ENCODE measurements around the gene CNDP1.

The CNDP1 gene

GRCh38 chr18:74546751-74547530 is 12.6 kb downstream of the CNDP1 start:
- no peak for TF ChIP-seq REST (IDR thresholded peaks at IDR 0.05; ENCODE audit: low read depth)
- TF ChIP-seq TAF1 (IDR thresholded peaks at IDR 0.05; ENCODE audit: low read depth): no peak
- TF ChIP-seq TCF12 (IDR thresholded peaks at IDR 0.05; ENCODE audit: low read depth): no peak
- no peak for TF ChIP-seq ZBTB7A (IDR thresholded peaks at IDR 0.05; ENCODE audit: low read depth)
- TF ChIP-seq CREB1 (IDR thresholded peaks at IDR 0.05; ENCODE audit: low read depth): no peak
- TF ChIP-seq RAD21 (IDR thresholded peaks at IDR 0.05; ENCODE audit: low read depth): no peak

GRCh38 chr18:74547860-74548259 is 13.6 kb downstream of the CNDP1 start:
- TF ChIP-seq MAX (IDR thresholded peaks at IDR 0.05) (no peak), REST (IDR thresholded peaks at IDR 0.05; ENCODE audit: low read depth) (no peak), CREB1 (IDR thresholded peaks at IDR 0.05; ENCODE audit: low read depth) (no peak), EGR1 (IDR thresholded peaks at IDR 0.05) (no peak), USF1 (IDR thresholded peaks at IDR 0.05) (no peak), FOXM1 (IDR thresholded peaks at IDR 0.05; ENCODE audit: borderline replicate concordance, low read depth) (no peak), EP300 (IDR thresholded peaks at IDR 0.05; ENCODE audit: borderline replicate concordance) (no peak), TEAD4 (IDR thresholded peaks at IDR 0.05) (no peak), YY1 (IDR thresholded peaks at IDR 0.05; ENCODE audit: low read depth) (no peak), NFIC (IDR thresholded peaks at IDR 0.05) (no peak), ZBTB7A (IDR thresholded peaks at IDR 0.05; ENCODE audit: low read depth) (no peak), RAD21 (IDR thresholded peaks at IDR 0.05; ENCODE audit: low read depth) (no peak), TCF12 (IDR thresholded peaks at IDR 0.05; ENCODE audit: low read depth) (no peak), TAF1 (IDR thresholded peaks at IDR 0.05; ENCODE audit: low read depth) (no peak), CEBPB (IDR thresholded peaks at IDR 0.05) (no peak)

- TF ChIP-seq RAD21 (IDR thresholded peaks at IDR 0.05; ENCODE audit: low read depth) (no peak), TAF1 (IDR thresholded peaks at IDR 0.05; ENCODE audit: low read depth) (no peak), EGR1 (IDR thresholded peaks at IDR 0.05) (no peak), NFIC (IDR thresholded peaks at IDR 0.05) (no peak), EP300 (IDR thresholded peaks at IDR 0.05; ENCODE audit: borderline replicate concordance) (no peak), YY1 (IDR thresholded peaks at IDR 0.05; ENCODE audit: low read depth) (no peak), FOXM1 (IDR thresholded peaks at IDR 0.05; ENCODE audit: borderline replicate concordance, low read depth) (no peak), ZBTB7A (IDR thresholded peaks at IDR 0.05; ENCODE audit: low read depth) (no peak), REST (IDR thresholded peaks at IDR 0.05; ENCODE audit: low read depth) (no peak), CEBPB (IDR thresholded peaks at IDR 0.05) (no peak), TEAD4 (IDR thresholded peaks at IDR 0.05) (no peak), USF1 (IDR thresholded peaks at IDR 0.05) (no peak; the same call in 1 of the 2 replicates), TCF12 (IDR thresholded peaks at IDR 0.05; ENCODE audit: low read depth) (no peak), MAX (IDR thresholded peaks at IDR 0.05) (no peak), CREB1 (IDR thresholded peaks at IDR 0.05; ENCODE audit: low read depth) (no peak)
These were observed 15.3 kb downstream of the CNDP1 start for GRCh38 chr18:74549591-74550104.

- TF ChIP-seq REST (IDR thresholded peaks at IDR 0.05; ENCODE audit: low read depth): no peak
- no peak for TF ChIP-seq TAF1 (IDR thresholded peaks at IDR 0.05; ENCODE audit: low read depth)
- no peak for TF ChIP-seq TEAD4 (IDR thresholded peaks at IDR 0.05)
- no peak for TF ChIP-seq FOXM1 (IDR thresholded peaks at IDR 0.05; ENCODE audit: borderline replicate concordance, low read depth)
- no peak for TF ChIP-seq TCF12 (IDR thresholded peaks at IDR 0.05; ENCODE audit: low read depth)
- no peak for TF ChIP-seq EP300 (IDR thresholded peaks at IDR 0.05; ENCODE audit: borderline replicate concordance)
- no peak for TF ChIP-seq CEBPB (IDR thresholded peaks at IDR 0.05)
- TF ChIP-seq RAD21 (IDR thresholded peaks at IDR 0.05; ENCODE audit: low read depth): no peak
- no peak for TF ChIP-seq CREB1 (IDR thresholded peaks at IDR 0.05; ENCODE audit: low read depth)
- no peak for TF ChIP-seq NFIC (IDR thresholded peaks at IDR 0.05)
- TF ChIP-seq EGR1 (IDR thresholded peaks at IDR 0.05): no peak
- TF ChIP-seq MAX (IDR thresholded peaks at IDR 0.05): no peak
- no peak for TF ChIP-seq YY1 (IDR thresholded peaks at IDR 0.05; ENCODE audit: low read depth)
- TF ChIP-seq ZBTB7A (IDR thresholded peaks at IDR 0.05; ENCODE audit: low read depth): no peak
- TF ChIP-seq USF1 (IDR thresholded peaks at IDR 0.05): no peak
These were observed 16.6 kb downstream of the CNDP1 start for GRCh38 chr18:74550886-74551285.

Measured in Ishikawa (cell line).